PC-9 (cell line): Measurements from ENCODE around the gene DNM3.

ENCODE experiments used
- EZH2 ChIP-seq: fragments of 200-600 bp; sonication (generic); IDR thresholded peaks from 2 replicates; pipeline ENCODE4 v1.8.0; 2017; ENCODE audit warnings: antibody characterized with exemption, low read depth
- TF ChIP-seq, protein P1 (sequence below): fragments of 200-600 bp; sonication (generic); conservative IDR thresholded peaks from 2 replicates; pipeline ENCODE4 v1.6.1; 2017; ENCODE audit warnings: mixed run types, antibody characterized with exemption, mild to moderate bottlenecking, moderate library complexity

DNA sequence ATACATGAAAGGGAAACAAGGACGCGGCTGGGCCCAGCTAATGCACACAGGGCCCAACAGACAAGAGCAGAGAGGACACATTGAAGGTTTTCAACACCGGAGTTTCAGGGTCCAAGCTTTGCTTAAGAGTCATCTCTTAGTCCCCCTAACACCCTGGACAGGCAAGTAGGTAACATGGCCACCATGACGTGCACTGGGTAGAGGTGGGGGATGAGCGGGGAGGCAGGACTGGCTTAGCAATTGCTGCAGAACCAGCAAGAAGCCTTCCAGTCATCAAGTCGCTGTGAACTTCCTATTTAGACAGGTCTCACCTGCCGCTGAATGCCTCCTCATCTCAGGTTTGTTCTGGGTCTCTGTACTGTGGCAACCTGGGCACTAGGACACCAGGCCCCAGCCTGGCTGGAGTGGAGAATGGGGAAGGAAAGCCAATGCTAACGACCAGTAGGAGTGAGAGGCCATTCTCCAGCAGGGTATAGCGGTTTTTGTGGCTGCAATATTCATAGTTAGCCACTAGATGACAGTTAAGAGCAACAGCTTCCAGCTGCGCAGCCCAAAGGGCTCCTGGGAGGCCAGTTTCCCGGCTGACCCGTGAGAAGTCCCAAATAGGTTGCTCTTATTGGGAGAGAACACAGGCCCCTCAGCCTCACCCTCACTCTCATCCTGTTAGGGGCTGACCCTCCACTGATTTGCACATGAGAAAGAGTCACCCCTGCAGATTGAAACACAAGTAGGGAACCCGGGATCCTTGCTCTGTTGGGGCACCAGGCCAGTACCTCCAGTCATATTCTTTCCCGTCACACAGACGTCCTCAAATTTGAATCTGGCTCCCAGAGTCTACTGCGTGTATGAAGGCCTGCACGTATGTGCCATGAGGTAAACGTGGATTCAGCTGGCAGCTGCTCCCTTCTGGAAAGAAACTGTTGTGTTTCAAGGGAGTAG lies 608.6 kb downstream of the DNM3 start:
- no peak for TF ChIP-seq EZH2
- TF ChIP-seq, protein P1, sequence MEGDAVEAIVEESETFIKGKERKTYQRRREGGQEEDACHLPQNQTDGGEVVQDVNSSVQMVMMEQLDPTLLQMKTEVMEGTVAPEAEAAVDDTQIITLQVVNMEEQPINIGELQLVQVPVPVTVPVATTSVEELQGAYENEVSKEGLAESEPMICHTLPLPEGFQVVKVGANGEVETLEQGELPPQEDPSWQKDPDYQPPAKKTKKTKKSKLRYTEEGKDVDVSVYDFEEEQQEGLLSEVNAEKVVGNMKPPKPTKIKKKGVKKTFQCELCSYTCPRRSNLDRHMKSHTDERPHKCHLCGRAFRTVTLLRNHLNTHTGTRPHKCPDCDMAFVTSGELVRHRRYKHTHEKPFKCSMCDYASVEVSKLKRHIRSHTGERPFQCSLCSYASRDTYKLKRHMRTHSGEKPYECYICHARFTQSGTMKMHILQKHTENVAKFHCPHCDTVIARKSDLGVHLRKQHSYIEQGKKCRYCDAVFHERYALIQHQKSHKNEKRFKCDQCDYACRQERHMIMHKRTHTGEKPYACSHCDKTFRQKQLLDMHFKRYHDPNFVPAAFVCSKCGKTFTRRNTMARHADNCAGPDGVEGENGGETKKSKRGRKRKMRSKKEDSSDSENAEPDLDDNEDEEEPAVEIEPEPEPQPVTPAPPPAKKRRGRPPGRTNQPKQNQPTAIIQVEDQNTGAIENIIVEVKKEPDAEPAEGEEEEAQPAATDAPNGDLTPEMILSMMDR: peak; percentile 76
